ENCODE results near the gene OSBPL5. TPM values are rescaled to one million over a fixed set of nuclear protein-coding genes. Genes with fewer than 3 reads are reported as not detected.

The OSBPL5 gene
- total RNA-seq, 2 donors from 2014 or later: 6.3 to 7.0 TPM

DNA sequence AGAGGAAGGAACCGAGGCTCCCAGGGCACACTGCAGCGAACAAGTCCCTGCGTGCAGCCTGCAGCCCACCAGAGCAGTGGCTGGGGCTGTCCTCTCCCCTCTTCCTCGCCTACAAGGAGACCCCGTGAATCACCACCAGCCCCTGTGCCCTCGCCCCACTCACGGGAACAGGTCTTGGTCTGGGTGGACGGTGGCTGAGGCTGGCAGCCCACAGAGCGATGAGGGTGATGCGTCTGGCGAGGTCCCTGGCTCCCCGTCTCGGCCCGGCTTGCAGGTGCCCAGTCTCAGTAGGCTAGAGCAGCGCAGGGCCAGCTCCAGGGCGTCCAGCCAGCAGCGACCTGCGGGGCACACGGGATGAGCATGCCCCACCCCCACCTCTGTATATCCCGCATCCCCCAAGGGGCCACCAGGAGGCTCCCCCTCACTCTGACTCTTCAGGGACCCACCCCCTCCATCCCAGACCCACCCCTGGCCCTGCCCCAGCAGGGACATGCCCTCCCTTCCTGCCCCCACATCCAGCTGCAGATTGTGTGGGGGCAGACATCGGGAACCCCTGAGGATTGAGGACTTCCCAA, 57.4 kb downstream of the OSBPL5 start:
- DNase-seq: no peak
- Mint-ChIP-seq H3K27me3 (ENCODE audit: low read depth) (no peaks in the 10 kb centered on the region), H3K4me3 (no peak overlapping the region), H3K9me3 (no peaks in the 10 kb centered on the region), H3K27ac (no peak overlapping the region), H3K36me3 (ENCODE audit: insufficient read depth in 2 of 2) (no peaks in the 10 kb centered on the region), H3K4me1 (ENCODE audit: low read depth) (no peaks in the 10 kb centered on the region)
- no peak for ATAC-seq (replicated peaks in 1 of 2)

DNA sequence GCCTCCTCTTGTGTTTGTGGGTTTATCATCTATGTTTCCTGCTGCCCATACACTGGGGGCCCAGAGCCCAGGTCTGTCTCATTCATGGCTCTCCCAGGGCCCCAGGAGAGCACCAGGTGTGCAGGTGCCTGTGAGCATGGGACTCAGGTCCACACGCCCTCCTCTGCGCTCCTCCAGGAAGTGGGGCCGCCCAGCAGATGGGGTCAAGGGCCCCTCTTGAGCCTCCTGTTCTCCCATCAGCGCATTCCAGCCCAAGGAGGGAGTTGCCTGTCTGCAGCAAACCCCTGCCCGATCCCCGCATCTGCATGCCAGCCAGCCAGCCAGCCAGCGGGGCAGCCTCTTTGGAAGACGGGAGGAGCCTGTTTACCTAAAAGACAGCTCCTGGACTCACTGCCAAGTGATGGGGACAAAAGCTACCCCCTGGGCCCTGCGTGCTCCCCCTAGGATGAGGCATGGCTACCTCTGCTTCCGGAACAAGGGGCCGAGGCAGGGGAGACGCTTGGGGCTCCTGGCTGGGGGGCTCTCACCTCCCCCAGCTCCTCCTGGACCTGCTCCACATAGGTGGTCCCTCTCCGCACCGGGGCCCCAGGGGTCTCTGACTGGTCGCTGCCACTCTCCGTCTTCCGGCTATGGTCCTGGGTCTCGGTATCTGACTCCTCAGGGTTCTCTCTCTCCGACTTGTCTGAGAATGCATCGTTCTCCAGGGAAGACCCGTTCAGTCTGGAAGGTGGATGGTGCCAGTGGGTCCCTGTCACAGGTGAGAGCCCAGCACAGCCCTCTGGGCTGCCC, 58.2 kb downstream of the OSBPL5 start:
- no peaks in the 10 kb centered on the region for H3K9me3 Mint-ChIP-seq
- no peak for DNase-seq
- no peak for ATAC-seq (replicated peaks in 1 of 2)

GRCh38 chr11:3105791-3106735, 59.0 kb downstream of the OSBPL5 start:
- ATAC-seq (replicated peaks in 1 of 2): no peak
- Mint-ChIP-seq H3K4me1 (ENCODE audit: low read depth) (no peaks in the 10 kb centered on the region), H3K9me3 (no peaks in the 10 kb centered on the region), H3K27me3 (ENCODE audit: low read depth) (no peaks in the 10 kb centered on the region), H3K36me3 (ENCODE audit: insufficient read depth in 2 of 2) (no peaks in the 10 kb centered on the region), H3K27ac (no peak overlapping the region), H3K4me3 (no peak overlapping the region)
- DNase-seq: no peak

More for the DNA sequence above, 58.2 kb downstream of the OSBPL5 start:
- Mint-ChIP-seq H3K4me3 (no peak overlapping the region), H3K27ac (no peak overlapping the region), H3K36me3 (ENCODE audit: insufficient read depth in 2 of 2) (no peaks in the 10 kb centered on the region), H3K27me3 (ENCODE audit: low read depth) (no peaks in the 10 kb centered on the region), H3K4me1 (ENCODE audit: low read depth) (no peaks in the 10 kb centered on the region)

DNA sequence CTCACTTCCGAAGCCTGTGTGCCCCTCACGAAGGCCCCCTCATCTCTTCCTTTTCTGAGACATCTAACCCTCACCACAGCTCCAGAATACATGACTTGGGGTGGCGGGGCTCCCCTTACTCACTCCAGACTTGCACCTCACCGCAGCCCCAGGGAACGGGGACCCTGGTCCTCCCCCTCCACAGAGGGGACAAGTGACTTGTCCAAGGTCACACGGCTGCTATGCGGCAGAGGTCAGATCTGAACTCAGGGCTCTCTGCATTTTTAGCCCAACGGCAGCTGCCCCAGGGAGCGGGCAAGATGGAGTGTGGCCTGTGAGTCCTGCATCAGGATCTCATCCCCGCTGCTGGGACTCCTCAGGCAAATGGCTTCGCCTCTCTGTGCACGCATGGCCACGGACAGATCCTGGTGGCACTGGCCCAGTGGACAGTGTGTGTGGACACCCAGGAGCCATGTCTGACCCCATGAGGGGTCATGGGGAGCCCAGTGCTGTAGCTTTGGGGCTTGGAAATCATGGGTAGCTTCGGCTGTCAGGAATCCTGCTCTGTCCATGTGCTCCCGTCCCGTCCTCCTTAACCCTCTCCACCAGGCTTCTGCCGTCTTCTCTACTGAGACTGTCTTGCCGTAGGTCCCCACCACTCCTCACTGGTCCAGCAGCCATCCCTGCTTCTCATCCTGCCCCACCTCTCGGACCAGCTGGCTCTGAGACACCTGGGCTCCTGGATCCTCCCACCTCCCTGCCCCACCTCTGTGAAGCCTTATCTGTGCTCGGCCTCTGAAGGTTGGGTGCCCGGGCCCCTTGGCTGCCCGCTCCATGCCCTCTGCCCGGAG, 59.9 kb downstream of the OSBPL5 start:
- Mint-ChIP-seq H3K36me3 (ENCODE audit: insufficient read depth in 2 of 2) (no peaks in the 10 kb centered on the region), H3K4me3 (no peak overlapping the region), H3K9me3 (no peaks in the 10 kb centered on the region), H3K27ac (no peak overlapping the region), H3K4me1 (ENCODE audit: low read depth) (no peaks in the 10 kb centered on the region), H3K27me3 (ENCODE audit: low read depth) (no peaks in the 10 kb centered on the region)
- DNase-seq (no peak), ATAC-seq (replicated peaks in 1 of 2) (no peak)

DNA sequence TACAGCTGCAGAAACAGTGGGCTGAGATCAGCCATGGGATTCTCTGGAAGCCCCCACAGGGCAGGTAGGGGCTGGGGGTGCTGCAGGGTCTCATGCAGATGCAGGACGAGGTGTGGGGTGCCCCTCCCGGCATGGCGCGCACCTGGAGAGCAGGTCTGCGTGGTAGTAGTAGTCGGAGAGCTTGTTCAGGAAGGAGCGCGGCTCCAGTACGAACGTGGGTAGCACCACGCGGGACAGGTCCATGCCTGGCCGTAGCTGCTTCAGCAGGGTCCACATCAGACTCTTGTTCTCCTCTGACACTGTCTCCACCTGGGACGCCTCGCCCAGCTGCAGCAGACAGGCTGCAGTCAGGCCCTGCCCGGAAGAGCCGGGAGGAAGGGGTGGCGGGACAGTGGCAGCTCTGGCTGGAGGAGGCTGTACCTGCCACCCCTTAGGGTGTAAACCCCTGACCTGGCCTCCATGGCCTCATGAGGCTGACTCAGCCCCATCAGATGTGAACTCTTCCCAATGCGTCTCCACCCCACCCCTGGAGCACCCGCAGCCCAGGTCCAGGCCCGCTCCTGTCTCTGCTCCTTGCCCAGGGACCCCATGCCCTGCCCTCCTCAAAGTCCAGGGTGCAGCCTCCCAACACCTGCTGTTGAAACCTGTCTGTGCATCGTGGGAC, 60.9 kb downstream of the OSBPL5 start:
- Mint-ChIP-seq H3K36me3 (ENCODE audit: insufficient read depth in 2 of 2) (no peaks in the 10 kb centered on the region), H3K27me3 (ENCODE audit: low read depth) (no peaks in the 10 kb centered on the region), H3K4me3 (no peak overlapping the region), H3K9me3 (no peaks in the 10 kb centered on the region), H3K27ac (no peak overlapping the region), H3K4me1 (ENCODE audit: low read depth) (no peaks in the 10 kb centered on the region)
- DNase-seq (no peak), ATAC-seq (replicated peaks in 1 of 2) (no peak)

DNA sequence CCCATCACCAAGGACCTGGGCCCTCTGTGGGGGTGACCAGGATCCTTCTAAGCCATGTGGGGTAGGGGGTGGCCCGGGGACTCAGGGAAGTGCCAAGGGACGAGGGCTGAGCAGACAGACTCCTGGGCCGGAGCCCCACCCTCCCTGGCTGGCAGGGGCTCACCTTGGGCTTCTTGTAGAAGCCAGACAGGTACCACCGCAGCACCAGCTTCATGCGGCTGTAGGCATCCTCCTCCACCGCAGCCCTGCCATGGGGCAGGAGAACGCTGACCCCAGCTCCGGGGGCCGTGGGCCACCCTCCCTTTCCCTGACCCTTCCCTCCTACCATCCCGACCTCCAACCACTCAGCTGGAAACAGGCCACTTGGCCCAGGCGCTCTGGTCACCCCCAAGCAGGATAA, 62.0 kb downstream of the OSBPL5 start:
- no peaks in the 10 kb centered on the region for H3K4me1 Mint-ChIP-seq (ENCODE audit: low read depth)
- no peaks in the 10 kb centered on the region for H3K9me3 Mint-ChIP-seq
- H3K27me3 Mint-ChIP-seq (ENCODE audit: low read depth): no peaks in the 10 kb centered on the region
- ATAC-seq (replicated peaks in 1 of 2) (no peak), DNase-seq (no peak)
- H3K36me3 Mint-ChIP-seq (ENCODE audit: insufficient read depth in 2 of 2): no peaks in the 10 kb centered on the region
- no peak overlapping the region for H3K4me3 Mint-ChIP-seq
- H3K27ac Mint-ChIP-seq: no peak overlapping the region

DNA sequence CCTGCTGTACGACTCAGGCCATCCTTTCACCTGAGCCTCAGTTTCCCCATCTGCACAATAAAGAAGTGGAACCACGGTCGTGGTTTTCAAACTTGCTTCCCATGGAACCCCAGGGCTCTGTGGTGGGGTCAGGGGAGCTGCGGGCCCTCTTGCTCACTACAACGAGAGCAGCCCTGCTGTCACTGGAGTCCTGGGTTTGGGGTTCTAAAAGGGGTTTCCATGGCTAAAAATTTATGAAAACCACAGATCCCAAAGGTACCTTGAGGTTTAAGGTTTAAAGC, 62.5 kb downstream of the OSBPL5 start:
- Mint-ChIP-seq H3K27ac (no peak overlapping the region), H3K36me3 (ENCODE audit: insufficient read depth in 2 of 2) (no peaks in the 10 kb centered on the region), H3K27me3 (ENCODE audit: low read depth) (no peaks in the 10 kb centered on the region), H3K4me1 (ENCODE audit: low read depth) (no peaks in the 10 kb centered on the region), H3K9me3 (no peaks in the 10 kb centered on the region), H3K4me3 (no peak overlapping the region)
- no peak for DNase-seq
- no peak for ATAC-seq (replicated peaks in 1 of 2)

DNA sequence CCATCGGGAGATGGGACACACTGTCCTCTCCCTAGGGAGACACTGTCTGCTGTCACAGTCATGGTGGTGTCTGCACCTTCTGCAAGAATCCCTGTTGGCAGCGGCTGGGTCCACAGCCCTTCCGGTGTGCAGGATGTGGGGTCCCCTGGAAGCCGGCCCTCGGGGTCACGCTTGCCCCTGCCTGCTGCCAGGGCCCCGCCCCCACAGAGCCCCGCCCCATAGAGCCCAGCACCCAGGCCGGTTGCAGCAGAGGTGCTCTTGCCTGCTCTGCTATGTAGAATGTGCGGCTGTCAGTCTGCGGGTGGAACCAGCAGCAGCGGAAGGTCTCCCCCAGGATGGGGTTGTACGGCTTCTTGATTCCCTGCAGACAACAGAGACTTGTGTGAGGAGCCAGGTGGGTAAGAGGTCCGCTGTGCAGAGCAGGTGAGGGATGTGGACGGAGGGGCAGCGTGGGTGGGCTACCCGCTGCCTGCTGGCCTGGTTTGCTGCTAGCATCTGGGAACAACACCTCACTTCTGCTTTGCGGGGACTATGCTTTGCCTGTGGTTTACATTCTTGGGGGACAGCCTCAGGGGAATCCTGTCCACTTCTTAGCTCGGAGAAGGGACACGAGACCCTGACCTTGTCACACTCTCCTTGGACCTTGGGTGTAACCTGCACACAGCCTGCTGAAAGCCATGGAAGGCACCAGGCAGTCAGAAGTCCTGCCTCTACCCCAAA, 63.0 kb downstream of the OSBPL5 start:
- H3K27me3 Mint-ChIP-seq (ENCODE audit: low read depth): no peaks in the 10 kb centered on the region

GRCh38 chr11:3099178-3099577, 65.9 kb downstream of the OSBPL5 start:
- Mint-ChIP-seq H3K27ac (peak overlapping the region; percentile 26), H3K36me3 (ENCODE audit: insufficient read depth in 2 of 2) (no peaks in the 10 kb centered on the region), H3K4me1 (ENCODE audit: low read depth) (no peaks in the 10 kb centered on the region), H3K9me3 (no peaks in the 10 kb centered on the region), H3K27me3 (ENCODE audit: low read depth) (no peaks in the 10 kb centered on the region), H3K4me3 (no peak overlapping the region)
- ATAC-seq (replicated peaks in 1 of 2): peak in 1 of 2 donors; percentile 30
- DNase-seq: no peak

More for the DNA sequence above, 63.0 kb downstream of the OSBPL5 start:
- DNase-seq (no peak), ATAC-seq (replicated peaks in 1 of 2) (no peak)
- Mint-ChIP-seq H3K4me3 (no peak overlapping the region), H3K36me3 (ENCODE audit: insufficient read depth in 2 of 2) (no peaks in the 10 kb centered on the region), H3K4me1 (ENCODE audit: low read depth) (no peaks in the 10 kb centered on the region), H3K9me3 (no peaks in the 10 kb centered on the region), H3K27ac (no peak overlapping the region)

GRCh38 chr11:3096909-3097530, 68.1 kb downstream of the OSBPL5 start:
- Mint-ChIP-seq H3K36me3 (ENCODE audit: insufficient read depth in 2 of 2) (no peaks in the 10 kb centered on the region), H3K4me1 (ENCODE audit: low read depth) (no peaks in the 10 kb centered on the region), H3K27ac (no peak overlapping the region), H3K4me3 (no peak overlapping the region), H3K27me3 (ENCODE audit: low read depth) (no peaks in the 10 kb centered on the region), H3K9me3 (no peaks in the 10 kb centered on the region)
- no peak for ATAC-seq (replicated peaks in 1 of 2)
- no peak for DNase-seq

DNA sequence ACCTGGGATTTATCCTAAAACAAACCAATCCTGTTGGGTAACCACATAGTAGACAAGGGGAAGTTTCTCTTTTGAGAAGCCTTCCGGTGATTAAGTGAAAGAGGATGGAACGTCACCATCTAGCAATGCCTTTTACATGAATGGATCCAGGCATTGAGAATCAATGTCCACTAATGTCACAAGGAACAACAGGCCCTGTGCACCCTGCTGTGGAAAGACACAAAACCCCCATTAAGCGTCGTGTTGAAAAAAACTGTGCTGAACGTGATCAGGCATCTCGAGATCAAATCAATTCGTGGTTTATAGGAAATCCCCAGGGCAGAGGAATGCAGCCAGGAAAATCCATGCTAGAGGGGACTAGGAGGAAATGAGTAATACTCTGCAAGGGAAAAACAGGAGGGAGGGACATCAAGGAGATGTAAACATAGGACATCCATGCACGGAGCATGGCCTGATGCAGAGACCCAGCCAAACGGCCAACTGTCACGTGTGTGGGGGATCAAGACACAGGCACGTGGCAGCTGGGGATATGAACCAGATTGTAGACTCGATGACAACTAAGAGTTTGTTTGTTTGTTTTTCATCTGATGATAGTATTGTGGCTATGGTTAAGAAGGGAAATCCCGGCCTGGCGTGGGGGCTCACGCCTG, 69.3 kb downstream of the OSBPL5 start:
- ATAC-seq (replicated peaks in 1 of 2): no peak
- H3K27me3 Mint-ChIP-seq (ENCODE audit: low read depth): no peaks in the 10 kb centered on the region
- H3K9me3 Mint-ChIP-seq: no peaks in the 10 kb centered on the region
- no peak overlapping the region for H3K27ac Mint-ChIP-seq
- H3K36me3 Mint-ChIP-seq (ENCODE audit: insufficient read depth in 2 of 2): no peaks in the 10 kb centered on the region
- no peak for DNase-seq
- H3K4me3 Mint-ChIP-seq: no peak overlapping the region
- H3K4me1 Mint-ChIP-seq (ENCODE audit: low read depth): no peaks in the 10 kb centered on the region
